Activated CD4-positive, alpha-beta T cell treated with anti-CD3 and anti-CD28 coated beads, Interleukin-2, Interleukin-6, amounts not matched to agents 100 ng/mL and 50 ng/mL, durations not matched to agents 16 hours and 8 hours (primary cell): ENCODE measurements around the gene CD226.
"Not testable (repeated sequence)": the region's sequence is repeated elsewhere in the genome, so short reads cannot be mapped to it uniquely, and the experiment has no call there.

ENCODE experiments used
- DNase-seq: peaks from one replicate; pipeline ENCODE4 v3.0.0-alpha.2; 2020

CD226 gene

GRCh38 chr18:69947361-69948133 is at the start of gene CD226:
Gene CD226 (minus strand): TSS chr18:69947873. CDS start chr18:69947406, 467 bp downstream.
- DNase-seq, result peak; percentile 67

GRCh38 chr18:69996951-69997798 is 49.5 kb upstream of the CD226 start:
- DNase-seq, result no peak

- no peak for DNase-seq
Measured at GRCh38 chr18:69996417-69996816, 48.7 kb upstream of the CD226 start.

GRCh38 chr18:69995774-69996173 is 48.1 kb upstream of the CD226 start:
- DNase-seq, result no peak

GRCh38 chr18:69992776-69993175 is 45.1 kb upstream of the CD226 start:
- no peak for DNase-seq

GRCh38 chr18:69987870-69988269 is 40.2 kb upstream of the CD226 start:
- DNase-seq, result no peak

GRCh38 chr18:69985239-69985638 is 37.6 kb upstream of the CD226 start:
- DNase-seq, result no peak

- no peak for DNase-seq
Measured at GRCh38 chr18:69982417-69982816, 34.7 kb upstream of the CD226 start.

GRCh38 chr18:69981948-69982347 is 34.3 kb upstream of the CD226 start:
- DNase-seq, result no peak

GRCh38 chr18:69980982-69981804 is 33.5 kb upstream of the CD226 start:
- DNase-seq, result peak; percentile 19

- no peak for DNase-seq
Measured at GRCh38 chr18:69980509-69980908, 32.8 kb upstream of the CD226 start.

GRCh38 chr18:69978732-69979715 is 31.4 kb upstream of the CD226 start:
- DNase-seq, result peak; percentile 66

GRCh38 chr18:69975294-69975693 is 27.6 kb upstream of the CD226 start:
- DNase-seq, result not testable (repeated sequence)

GRCh38 chr18:69974365-69974764 is 26.7 kb upstream of the CD226 start:
- DNase-seq, result no peak

- DNase-seq, result no peak
Measured at GRCh38 chr18:69969491-69969890, 21.8 kb upstream of the CD226 start.

GRCh38 chr18:69968039-69968438 is 20.4 kb upstream of the CD226 start:
- peak; percentile 42 for DNase-seq

GRCh38 chr18:69963196-69963595 is 15.5 kb upstream of the CD226 start:
- no peak for DNase-seq

- DNase-seq, result no peak
Measured at GRCh38 chr18:69961718-69962117, 14.0 kb upstream of the CD226 start.

- peak; percentile 77 for DNase-seq
Measured at GRCh38 chr18:69958422-69958821, 10.7 kb upstream of the CD226 start.

GRCh38 chr18:69957747-69958146 is 10.1 kb upstream of the CD226 start:
- DNase-seq, result no peak

- DNase-seq, result peak; percentile 60
Measured at GRCh38 chr18:69956665-69957620, 9.3 kb upstream of the CD226 start.
